ENCODE measurements around the gene HSPB6. TPM values are rescaled to one million over a fixed set of nuclear protein-coding genes. Genes with fewer than 3 reads are reported as not detected.

HSPB6 gene
- total and polyA plus RNA-seq, 2 experiments from 2014 or later = 14.1 to 220 TPM

GRCh38 chr19:35782589-35782988, 25.8 kb upstream of the HSPB6 start:
- H3K9me3 ChIP-seq (ENCODE audit: low read depth) = no peaks in the 10 kb centered on the region
- no peaks in the 10 kb centered on the region for H3K4me1 ChIP-seq (ENCODE audit: insufficient read depth)
- H3K4me3 ChIP-seq = no peak overlapping the region
- no peaks in the 10 kb centered on the region for H3F3A ChIP-seq (ENCODE audit: insufficient read depth)
- H2AFZ ChIP-seq = no peak overlapping the region
- TF ChIP-seq EZH2phosphoT487 (IDR thresholded peaks at IDR 0.05; ENCODE audit: insufficient read depth, low read depth) (no peak), EZH2 (IDR thresholded peaks at IDR 0.05; ENCODE audit: insufficient read depth, poor library complexity, severe bottlenecking) (no peak)
- H3K79me2 ChIP-seq (ENCODE audit: insufficient read depth) = no peaks in the 10 kb centered on the region
- H4K20me1 ChIP-seq (ENCODE audit: insufficient read depth) = no peaks in the 10 kb centered on the region
- no peaks in the 10 kb centered on the region for H3K27me3 ChIP-seq (replicated peaks; ENCODE audit: insufficient read depth)
- no peak overlapping the region for H3K9ac ChIP-seq
- H3K4me2 ChIP-seq (ENCODE audit: unreplicated experiment) = no peak overlapping the region
- H3K27ac ChIP-seq = no peak overlapping the region
- DNase-seq = no peak
- in situ Hi-C loops (cut with MboI) = no loop called here
- 98 to 99% methylated on average over 9 to 11 of the region's 12 CpGs for WGBS, 2 experiments (ENCODE audit: low coverage in 1 of 2, low lambda C conversion rate in 2 of 2, missing lambda C conversion rate in 2 of 2)
- no peaks in the 10 kb centered on the region for H3K36me3 ChIP-seq (ENCODE audit: low read depth)
- H3K9me2 ChIP-seq (ENCODE audit: insufficient read depth) = no peaks in the 10 kb centered on the region

- no peak overlapping the region for H2AFZ ChIP-seq
- H3K4me1 ChIP-seq (ENCODE audit: insufficient read depth) = no peaks in the 10 kb centered on the region
- TF ChIP-seq EZH2 (IDR thresholded peaks at IDR 0.05; ENCODE audit: insufficient read depth, poor library complexity, severe bottlenecking) = no peak
- no peak for TF ChIP-seq EZH2phosphoT487 (IDR thresholded peaks at IDR 0.05; ENCODE audit: insufficient read depth, low read depth)
- H3K9me2 ChIP-seq (ENCODE audit: insufficient read depth) = no peaks in the 10 kb centered on the region
- H4K20me1 ChIP-seq (ENCODE audit: insufficient read depth) = no peaks in the 10 kb centered on the region
- no peak overlapping the region for H3K4me3 ChIP-seq
- no peak overlapping the region for H3K9ac ChIP-seq
- no peaks in the 10 kb centered on the region for H3K36me3 ChIP-seq (ENCODE audit: low read depth)
- H3K9me3 ChIP-seq (ENCODE audit: low read depth) = no peaks in the 10 kb centered on the region
- no peak overlapping the region for H3K4me2 ChIP-seq (ENCODE audit: unreplicated experiment)
- DNase-seq = no peak
- H3K79me2 ChIP-seq (ENCODE audit: insufficient read depth) = no peaks in the 10 kb centered on the region
- in situ Hi-C loops (cut with MboI) = no loop called here
- no peaks in the 10 kb centered on the region for H3F3A ChIP-seq (ENCODE audit: insufficient read depth)
- H3K27me3 ChIP-seq (replicated peaks; ENCODE audit: insufficient read depth) = no peaks in the 10 kb centered on the region
- no peak overlapping the region for H3K27ac ChIP-seq
- WGBS, 2 experiments (ENCODE audit: low coverage in 1 of 2, low lambda C conversion rate in 2 of 2, missing lambda C conversion rate in 2 of 2) = 91 to 93% methylated on average over 9 of the region's 9 CpGs
Measured at GRCh38 chr19:35781650-35782049, 24.8 kb upstream of the HSPB6 start.

GRCh38 chr19:35780717-35781116, 23.9 kb upstream of the HSPB6 start:
- in situ Hi-C loops (cut with MboI) = no loop called here
- no peaks in the 10 kb centered on the region for H3K36me3 ChIP-seq (ENCODE audit: low read depth)

GRCh38 chr19:35780058-35780457, 23.2 kb upstream of the HSPB6 start:
- H3F3A ChIP-seq (ENCODE audit: insufficient read depth) = no peaks in the 10 kb centered on the region
- no peak overlapping the region for H3K27ac ChIP-seq
- in situ Hi-C loops (cut with MboI) = no loop called here
- no peaks in the 10 kb centered on the region for H3K36me3 ChIP-seq (ENCODE audit: low read depth)
- H4K20me1 ChIP-seq (ENCODE audit: insufficient read depth) = no peaks in the 10 kb centered on the region
- no peaks in the 10 kb centered on the region for H3K27me3 ChIP-seq (replicated peaks; ENCODE audit: insufficient read depth)
- DNase-seq = no peak
- H2AFZ ChIP-seq = no peak overlapping the region
- no peak overlapping the region for H3K9ac ChIP-seq
- 96% methylated on average over 15 to 16 of the region's 16 CpGs for WGBS, 2 experiments (ENCODE audit: low coverage in 1 of 2, low lambda C conversion rate in 2 of 2, missing lambda C conversion rate in 2 of 2)
- TF ChIP-seq EZH2phosphoT487 (IDR thresholded peaks at IDR 0.05; ENCODE audit: insufficient read depth, low read depth) (no peak), EZH2 (IDR thresholded peaks at IDR 0.05; ENCODE audit: insufficient read depth, poor library complexity, severe bottlenecking) (no peak)
- H3K79me2 ChIP-seq (ENCODE audit: insufficient read depth) = no peaks in the 10 kb centered on the region
- no peak overlapping the region for H3K4me2 ChIP-seq (ENCODE audit: unreplicated experiment)
- H3K4me1 ChIP-seq (ENCODE audit: insufficient read depth) = no peaks in the 10 kb centered on the region
- no peak overlapping the region for H3K4me3 ChIP-seq
- H3K9me3 ChIP-seq (ENCODE audit: low read depth) = no peaks in the 10 kb centered on the region
- H3K9me2 ChIP-seq (ENCODE audit: insufficient read depth) = no peaks in the 10 kb centered on the region

More at GRCh38 chr19:35780717-35781116, 23.9 kb upstream of the HSPB6 start:
- no peaks in the 10 kb centered on the region for H3K4me1 ChIP-seq (ENCODE audit: insufficient read depth)
- no peak overlapping the region for H3K9ac ChIP-seq
- no peaks in the 10 kb centered on the region for H3F3A ChIP-seq (ENCODE audit: insufficient read depth)
- H3K9me3 ChIP-seq (ENCODE audit: low read depth) = no peaks in the 10 kb centered on the region
- TF ChIP-seq EZH2 (IDR thresholded peaks at IDR 0.05; ENCODE audit: insufficient read depth, poor library complexity, severe bottlenecking) (no peak), EZH2phosphoT487 (IDR thresholded peaks at IDR 0.05; ENCODE audit: insufficient read depth, low read depth) (no peak)
- no peaks in the 10 kb centered on the region for H4K20me1 ChIP-seq (ENCODE audit: insufficient read depth)
- no peak overlapping the region for H3K27ac ChIP-seq
- DNase-seq = no peak
- WGBS, 2 experiments (ENCODE audit: low coverage in 1 of 2, low lambda C conversion rate in 2 of 2, missing lambda C conversion rate in 2 of 2) = 96% methylated on average over 9 to 20 of the region's 20 CpGs
- no peak overlapping the region for H3K4me3 ChIP-seq
- no peak overlapping the region for H2AFZ ChIP-seq
- H3K9me2 ChIP-seq (ENCODE audit: insufficient read depth) = no peaks in the 10 kb centered on the region
- no peaks in the 10 kb centered on the region for H3K79me2 ChIP-seq (ENCODE audit: insufficient read depth)
- no peaks in the 10 kb centered on the region for H3K27me3 ChIP-seq (replicated peaks; ENCODE audit: insufficient read depth)
- no peak overlapping the region for H3K4me2 ChIP-seq (ENCODE audit: unreplicated experiment)

GRCh38 chr19:35779033-35779432, 22.2 kb upstream of the HSPB6 start:
- Histone ChIP-seq H3K4me3 (no peak overlapping the region), H3K36me3 (ENCODE audit: low read depth) (no peaks in the 10 kb centered on the region), H3K27me3 (replicated peaks; ENCODE audit: insufficient read depth) (no peaks in the 10 kb centered on the region), H3K4me1 (ENCODE audit: insufficient read depth) (no peaks in the 10 kb centered on the region), H3K9me2 (ENCODE audit: insufficient read depth) (no peaks in the 10 kb centered on the region), H2AFZ (no peak overlapping the region), H3K27ac (no peak overlapping the region), H3K9ac (no peak overlapping the region), H3K4me2 (ENCODE audit: unreplicated experiment) (no peak overlapping the region), H3K79me2 (ENCODE audit: insufficient read depth) (no peaks in the 10 kb centered on the region), H4K20me1 (ENCODE audit: insufficient read depth) (no peaks in the 10 kb centered on the region), H3F3A (ENCODE audit: insufficient read depth) (no peaks in the 10 kb centered on the region), H3K9me3 (ENCODE audit: low read depth) (no peaks in the 10 kb centered on the region)
- TF ChIP-seq EZH2phosphoT487 (IDR thresholded peaks at IDR 0.05; ENCODE audit: insufficient read depth, low read depth) (no peak), EZH2 (IDR thresholded peaks at IDR 0.05; ENCODE audit: insufficient read depth, poor library complexity, severe bottlenecking) (no peak)
- DNase-seq = no peak
- 83 to 85% methylated on average over 8 of the region's 8 CpGs for WGBS, 2 experiments (ENCODE audit: low coverage in 1 of 2, low lambda C conversion rate in 2 of 2, missing lambda C conversion rate in 2 of 2)
- in situ Hi-C loops (cut with MboI) = no loop called here

All from GM23248 (cell line).